B cell (primary cell): ENCODE results near the gene TMEM30A.

Source experiments
- CTCF ChIP-seq: fragments of 200-600 bp; IDR thresholded peaks from one replicate; pipeline ENCODE4 v1.8.0; 2022; ENCODE audit warnings: antibody characterized with exemption, mild to moderate bottlenecking
- EZH2 ChIP-seq: IDR thresholded peaks from 2 replicates; pipeline ENCODE4 v1.6.1; 2012; ENCODE audit warnings: borderline replicate concordance, low read depth, mild to moderate bottlenecking, moderate library complexity, low read length; ENCODE audit not compliant: insufficient read depth, poor library complexity, severe bottlenecking

GRCh38 chr6:75268988-75269354 lies 15.6 kb downstream of the TMEM30A start:
- TF ChIP-seq CTCF (no peak), EZH2 (no peak)
